Stimulated activated CD4-positive, alpha-beta T cell treated with anti-CD3 and anti-CD28 coated beads, Interleukin-4, amount 100 ng/mL, for 48 hours (primary cell): Measurements from ENCODE around the gene DMXL2.

Source experiments
- DNase-seq, 2 donors: peaks; one replicate each; pipeline ENCODE4 v3.0.0-alpha.2; 2020; ENCODE audit warnings: low read depth in 2 of 2

DMXL2 gene

GRCh38 chr15:51414256-51414860 lies 208.2 kb downstream of the DMXL2 start:
- no peak for DNase-seq

- no peak for DNase-seq
Measured at GRCh38 chr15:51405693-51406523, 216.7 kb downstream of the DMXL2 start.

- DNase-seq = no peak
Measured at GRCh38 chr15:51403946-51404695, 218.4 kb downstream of the DMXL2 start.

GRCh38 chr15:51403072-51403878 lies 219.3 kb downstream of the DMXL2 start:
- DNase-seq = no peak

- no peak for DNase-seq
Measured at GRCh38 chr15:51401872-51402517, 220.6 kb downstream of the DMXL2 start.

- DNase-seq = no peak
Measured at GRCh38 chr15:51401051-51401780, 221.4 kb downstream of the DMXL2 start.

GRCh38 chr15:51398626-51399025 lies 223.9 kb downstream of the DMXL2 start:
- DNase-seq = no peak
